ENCODE measurements around the gene NSA2.

- TF ChIP-seq TAF1 (IDR thresholded peaks at IDR 0.05; ENCODE audit: low read depth, low read length), result no peak
- TF ChIP-seq POLR2AphosphoS5 (IDR thresholded peaks at IDR 0.05; ENCODE audit: low read depth, low read length), result no peak
- TF ChIP-seq POLR2A (IDR thresholded peaks at IDR 0.05; ENCODE audit: low read depth, low read length), result no peak
- no peak for TF ChIP-seq SPI1 (IDR thresholded peaks at IDR 0.05; ENCODE audit: low read depth, low read length)
- no peak for TF ChIP-seq POU2F2 (IDR thresholded peaks at IDR 0.05; ENCODE audit: low read depth, low read length)
- TF ChIP-seq PAX5 (IDR thresholded peaks at IDR 0.05; ENCODE audit: insufficient read depth, low read length, severe bottlenecking), result no peak
These were observed 28.6 kb upstream of the NSA2 start for GRCh38 chr5:74738406-74738805.

All from GM12891 (cell line).